Activated naive CD8-positive, alpha-beta T cell treated with anti-CD3 and anti-CD28 coated beads, Interleukin-2, amount 50 U/mL, for 24 hours (primary cell): ENCODE measurements around the gene WDR54.

Experiments used
- ATAC-seq: fragments of 150-1000 bp; cut with Tn5 transposase; one replicate; pipeline ENCODE4 v1.10.0; 2021
- DNase-seq: peaks from one replicate; pipeline ENCODE4 v3.0.0; 2021
- H3K27ac Mint-ChIP-seq: one replicate; pipeline ENCODE4 v1.8.0; 2021; ENCODE audit warnings: mild to moderate bottlenecking, mixed read lengths
- H3K27me3 Mint-ChIP-seq: one replicate; pipeline ENCODE4 v1.8.0; 2021; ENCODE audit warnings: mixed read lengths
- H3K36me3 Mint-ChIP-seq: one replicate; pipeline ENCODE4 v1.8.0; 2021; ENCODE audit warnings: low read depth, mixed read lengths
- H3K4me1 Mint-ChIP-seq: one replicate; pipeline ENCODE4 v1.8.0; 2021; ENCODE audit warnings: mixed read lengths
- H3K4me3 Mint-ChIP-seq: one replicate; pipeline ENCODE4 v1.8.0; 2021; ENCODE audit warnings: mild to moderate bottlenecking, moderate library complexity, mixed read lengths
- H3K9me3 Mint-ChIP-seq: one replicate; pipeline ENCODE4 v1.8.0; 2021; ENCODE audit warnings: mixed read lengths

Gene WDR54, protein sequence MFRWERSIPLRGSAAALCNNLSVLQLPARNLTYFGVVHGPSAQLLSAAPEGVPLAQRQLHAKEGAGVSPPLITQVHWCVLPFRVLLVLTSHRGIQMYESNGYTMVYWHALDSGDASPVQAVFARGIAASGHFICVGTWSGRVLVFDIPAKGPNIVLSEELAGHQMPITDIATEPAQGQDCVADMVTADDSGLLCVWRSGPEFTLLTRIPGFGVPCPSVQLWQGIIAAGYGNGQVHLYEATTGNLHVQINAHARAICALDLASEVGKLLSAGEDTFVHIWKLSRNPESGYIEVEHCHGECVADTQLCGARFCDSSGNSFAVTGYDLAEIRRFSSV

DNA sequence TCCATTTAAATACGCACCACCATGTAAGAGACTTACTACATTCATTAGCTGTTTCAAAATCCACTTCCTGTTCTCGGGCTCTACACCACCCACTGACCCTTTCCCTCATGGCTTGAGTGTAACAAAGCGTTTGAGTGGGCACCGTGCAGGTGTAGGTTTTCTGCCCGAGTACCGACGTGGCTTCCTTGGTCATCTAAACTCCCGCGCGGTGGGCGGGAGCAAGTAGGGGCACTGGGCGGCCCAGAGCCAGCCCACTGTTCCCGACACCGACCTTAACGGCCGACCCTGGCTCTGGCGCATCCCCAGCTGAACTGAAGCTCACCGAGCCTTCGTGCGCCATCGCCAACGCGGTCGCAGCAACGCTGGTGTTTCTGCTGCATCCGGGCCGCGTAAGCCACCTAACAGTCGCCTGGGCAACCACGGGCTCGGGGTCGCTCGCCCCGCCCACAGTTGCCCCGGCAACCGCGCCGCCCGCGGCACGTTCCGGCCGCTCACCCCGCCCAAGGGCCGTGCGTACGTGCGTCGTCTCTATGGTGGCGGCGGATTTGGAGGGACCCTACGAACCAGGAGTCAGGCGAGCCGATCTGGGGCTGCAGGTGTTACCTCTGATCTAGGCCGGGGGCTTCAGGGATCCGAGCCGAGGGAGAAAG lies at the start of gene WDR54, which contains the start of gene C2orf81:
WDR54 (plus strand) TSS at position 510 of the 650 bp plus-strand sequence. CDS start 424 bp downstream, outside the sequence.
C2orf81 (minus strand) TSS at position 399 of the 650 bp plus-strand sequence; CDS start at position 340, 59 bp downstream.
- Mint-ChIP-seq H3K4me3 (peak within 1 kb of the TSS; percentile 96), H3K36me3 (peaks cover 17% of the 10 kb centered on the region), H3K9me3 (no peaks in the 10 kb centered on the region), H3K4me1 (peaks cover 34% of the 10 kb centered on the region), H3K27me3 (no peaks in the 10 kb centered on the region), H3K27ac (peak within 1 kb of the TSS; percentile 93)
- peak; percentile 94 for ATAC-seq
- DNase-seq: peak; percentile 98

DNA sequence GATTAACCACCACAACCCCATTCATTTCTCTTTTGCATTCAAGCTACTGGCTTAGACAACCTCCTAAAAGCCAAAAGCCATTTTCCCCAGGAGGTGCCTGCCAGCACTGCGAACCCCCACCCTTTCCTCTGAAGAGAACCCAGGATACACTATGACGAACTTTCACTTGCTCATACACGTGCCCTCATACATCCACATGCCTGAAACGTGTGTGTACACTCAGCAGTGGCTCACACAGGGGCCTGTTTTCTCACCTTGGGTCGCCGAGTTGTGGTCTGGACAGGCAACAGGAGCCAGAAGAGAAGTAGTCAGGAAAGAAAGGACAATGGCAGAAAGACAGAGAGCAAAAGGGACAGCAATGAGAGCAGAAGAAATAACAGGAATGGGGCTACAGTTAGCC lies 48.9 kb upstream of the WDR54 start:
- no peaks in the 10 kb centered on the region for H3K4me1 Mint-ChIP-seq
- DNase-seq (no peak), ATAC-seq (no peak)
- no peaks in the 10 kb centered on the region for H3K27me3 Mint-ChIP-seq
- no peaks in the 10 kb centered on the region for H3K9me3 Mint-ChIP-seq
- no peak overlapping the region for H3K4me3 Mint-ChIP-seq
- peaks cover 19% of the 10 kb centered on the region for H3K36me3 Mint-ChIP-seq
- H3K27ac Mint-ChIP-seq: no peak overlapping the region

- ATAC-seq (no peak), DNase-seq (no peak)
- Mint-ChIP-seq H3K9me3 (no peaks in the 10 kb centered on the region), H3K4me3 (no peak overlapping the region), H3K4me1 (no peaks in the 10 kb centered on the region), H3K36me3 (peaks cover 21% of the 10 kb centered on the region), H3K27me3 (no peaks in the 10 kb centered on the region), H3K27ac (no peak overlapping the region)
Observed at GRCh38 chr2:74373221-74373676, 48.3 kb upstream of the WDR54 start.

GRCh38 chr2:74373985-74374384 lies 47.5 kb upstream of the WDR54 start:
- Mint-ChIP-seq H3K36me3 (peaks cover 17% of the 10 kb centered on the region), H3K4me3 (no peak overlapping the region), H3K27me3 (no peaks in the 10 kb centered on the region), H3K27ac (no peak overlapping the region), H3K4me1 (peaks cover 3% of the 10 kb centered on the region), H3K9me3 (no peaks in the 10 kb centered on the region)
- no peak for DNase-seq
- no peak for ATAC-seq

DNA sequence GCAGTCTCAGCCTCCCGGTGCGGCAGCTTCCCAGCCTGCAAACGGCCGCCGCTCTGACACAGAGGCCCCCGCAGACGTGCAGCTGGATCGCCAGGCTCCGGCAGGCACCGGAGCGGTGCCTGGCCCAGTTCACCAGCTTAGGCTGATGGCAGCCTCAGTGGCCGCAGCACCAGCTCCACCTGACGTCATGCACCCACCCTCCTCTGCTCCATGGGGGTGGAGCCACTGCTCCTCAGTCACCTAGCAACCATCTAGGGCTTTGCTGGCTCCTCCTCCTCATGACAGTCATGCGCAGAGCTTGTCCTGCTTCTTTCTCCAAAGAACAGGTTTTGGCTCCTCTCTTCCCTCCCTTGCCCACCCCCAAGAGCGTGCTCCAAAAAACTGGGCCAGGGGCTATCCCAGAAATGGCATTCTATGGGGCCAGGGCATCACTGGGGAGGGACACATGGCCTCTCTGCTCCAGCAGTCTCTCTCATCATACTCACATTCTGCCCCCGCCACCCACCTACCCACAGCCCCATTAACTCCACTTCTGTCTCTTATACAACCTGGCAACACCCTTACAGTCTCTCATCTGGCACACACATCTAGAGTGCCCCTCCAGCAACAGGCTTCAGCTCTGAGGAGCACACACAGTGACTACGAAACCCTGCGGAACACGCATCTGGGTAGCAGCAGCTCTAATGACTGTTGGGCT lies 46.9 kb upstream of the WDR54 start:
- Mint-ChIP-seq H3K4me3 (no peak overlapping the region), H3K27me3 (no peaks in the 10 kb centered on the region), H3K9me3 (no peaks in the 10 kb centered on the region), H3K27ac (no peak overlapping the region), H3K36me3 (peaks cover 15% of the 10 kb centered on the region), H3K4me1 (peaks cover 3% of the 10 kb centered on the region)
- DNase-seq (no peak), ATAC-seq (no peak)

- no peak for ATAC-seq
- H3K27ac Mint-ChIP-seq: no peak overlapping the region
- no peaks in the 10 kb centered on the region for H3K27me3 Mint-ChIP-seq
- no peak for DNase-seq
- peaks cover 13% of the 10 kb centered on the region for H3K36me3 Mint-ChIP-seq
- peaks cover 8% of the 10 kb centered on the region for H3K4me1 Mint-ChIP-seq
- no peaks in the 10 kb centered on the region for H3K9me3 Mint-ChIP-seq
- H3K4me3 Mint-ChIP-seq: no peak overlapping the region
Observed at GRCh38 chr2:74375838-74376237, 45.7 kb upstream of the WDR54 start.

- ATAC-seq: no peak
- H3K36me3 Mint-ChIP-seq: peaks cover 15% of the 10 kb centered on the region
- H3K9me3 Mint-ChIP-seq: no peaks in the 10 kb centered on the region
- DNase-seq: no peak
- peaks cover 17% of the 10 kb centered on the region for H3K4me1 Mint-ChIP-seq
- H3K27ac Mint-ChIP-seq: no peak overlapping the region
- no peaks in the 10 kb centered on the region for H3K27me3 Mint-ChIP-seq
- H3K4me3 Mint-ChIP-seq: no peak overlapping the region
Observed at GRCh38 chr2:74378007-74378406, 43.5 kb upstream of the WDR54 start.

GRCh38 chr2:74379851-74380789 lies 41.4 kb upstream of the WDR54 start, which contains the start of gene DCTN1:
Gene DCTN1 (minus strand): TSS chr2:74380311. CDS start chr2:74380037, 274 bp downstream.
- DNase-seq: peak; percentile 18
- no peaks in the 10 kb centered on the region for H3K9me3 Mint-ChIP-seq
- no peak within 1 kb of the TSS for H3K27ac Mint-ChIP-seq
- peak; percentile 65 for ATAC-seq
- no peaks in the 10 kb centered on the region for H3K27me3 Mint-ChIP-seq
- peaks cover 17% of the 10 kb centered on the region for H3K4me1 Mint-ChIP-seq
- no peak within 1 kb of the TSS for H3K4me3 Mint-ChIP-seq
- H3K36me3 Mint-ChIP-seq: peaks cover 15% of the 10 kb centered on the region

DNA sequence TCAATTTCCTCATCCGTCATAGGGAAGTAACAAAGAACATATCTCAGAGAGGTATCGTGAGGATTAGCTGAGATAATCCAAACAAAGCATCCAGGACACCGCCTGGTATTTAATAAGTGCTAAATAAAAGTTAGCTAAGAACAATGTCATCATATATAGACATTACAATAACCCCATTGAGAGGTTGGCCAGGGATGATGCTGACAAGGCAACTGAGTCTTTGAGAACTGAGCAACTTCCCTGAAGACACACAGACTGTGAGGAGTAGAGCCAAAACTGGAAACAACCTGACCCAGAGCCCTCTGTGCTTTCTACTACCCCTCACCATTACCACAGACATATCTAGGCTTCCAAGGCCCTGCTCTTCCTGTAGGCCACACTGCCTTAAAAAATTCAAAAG lies 39.8 kb upstream of the WDR54 start:
- H3K36me3 Mint-ChIP-seq: peaks cover 15% of the 10 kb centered on the region
- no peaks in the 10 kb centered on the region for H3K27me3 Mint-ChIP-seq
- peaks cover 17% of the 10 kb centered on the region for H3K4me1 Mint-ChIP-seq
- H3K27ac Mint-ChIP-seq: no peak overlapping the region
- no peak for ATAC-seq
- H3K4me3 Mint-ChIP-seq: no peak overlapping the region
- no peaks in the 10 kb centered on the region for H3K9me3 Mint-ChIP-seq
- DNase-seq: no peak

DNA sequence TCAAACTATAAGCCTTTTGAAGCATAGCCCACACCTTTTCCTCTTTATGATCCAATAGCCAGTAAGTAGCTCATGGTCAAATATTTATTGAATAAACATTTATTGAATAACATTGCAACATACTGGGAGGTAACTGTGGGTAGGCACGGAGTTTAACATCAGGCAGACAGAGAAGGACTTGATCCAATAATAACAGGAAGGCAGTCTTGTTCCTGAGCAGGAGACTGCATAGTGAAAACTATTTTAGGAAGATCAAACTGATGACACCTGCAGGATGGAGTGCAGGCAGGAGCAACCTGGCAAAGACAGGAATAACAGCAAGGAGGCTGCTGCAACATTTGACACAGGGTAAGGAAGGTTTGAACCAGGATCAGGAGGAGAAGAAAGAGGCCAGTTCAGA lies 38.3 kb upstream of the WDR54 start:
- peaks cover 17% of the 10 kb centered on the region for H3K4me1 Mint-ChIP-seq
- ATAC-seq (no peak), DNase-seq (no peak)
- no peak overlapping the region for H3K4me3 Mint-ChIP-seq
- no peak overlapping the region for H3K27ac Mint-ChIP-seq
- H3K36me3 Mint-ChIP-seq: peaks cover 5% of the 10 kb centered on the region
- no peaks in the 10 kb centered on the region for H3K27me3 Mint-ChIP-seq
- H3K9me3 Mint-ChIP-seq: no peaks in the 10 kb centered on the region

- Mint-ChIP-seq H3K27me3 (no peaks in the 10 kb centered on the region), H3K36me3 (peaks cover 2% of the 10 kb centered on the region), H3K4me1 (peaks cover 14% of the 10 kb centered on the region), H3K9me3 (no peaks in the 10 kb centered on the region), H3K27ac (no peak overlapping the region), H3K4me3 (no peak overlapping the region)
- ATAC-seq: no peak
- DNase-seq: no peak
Observed at GRCh38 chr2:74384051-74384450, 37.5 kb upstream of the WDR54 start.

- DNase-seq: no peak
- Mint-ChIP-seq H3K27me3 (no peaks in the 10 kb centered on the region), H3K4me1 (peaks cover 12% of the 10 kb centered on the region), H3K36me3 (peaks cover 2% of the 10 kb centered on the region), H3K27ac (no peak overlapping the region), H3K4me3 (no peak overlapping the region), H3K9me3 (no peaks in the 10 kb centered on the region)
- ATAC-seq: no peak
Observed at GRCh38 chr2:74385396-74385795, 36.1 kb upstream of the WDR54 start.

DNA sequence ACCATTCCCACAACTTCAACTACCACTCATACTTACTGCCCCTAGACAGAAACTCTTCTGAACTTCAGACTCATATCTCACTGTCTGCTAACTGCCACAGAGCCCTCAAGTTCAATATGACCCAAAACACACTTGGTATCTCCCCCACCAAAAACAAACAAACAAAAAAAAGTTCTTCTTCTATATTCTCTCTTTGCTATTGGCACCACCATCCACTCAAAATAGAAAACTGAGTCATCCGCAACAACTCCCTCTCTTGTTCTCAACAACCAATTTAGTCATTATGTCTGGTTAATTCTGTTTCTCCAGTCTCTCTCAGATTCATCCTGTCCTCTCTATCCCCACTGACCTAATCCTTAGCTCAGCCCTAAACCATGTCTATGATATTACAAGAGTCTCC lies 34.2 kb upstream of the WDR54 start:
- Mint-ChIP-seq H3K4me1 (peaks cover 6% of the 10 kb centered on the region), H3K36me3 (no peaks in the 10 kb centered on the region), H3K27ac (no peak overlapping the region), H3K9me3 (no peaks in the 10 kb centered on the region), H3K4me3 (no peak overlapping the region), H3K27me3 (no peaks in the 10 kb centered on the region)
- DNase-seq: no peak
- no peak for ATAC-seq

- Mint-ChIP-seq H3K9me3 (no peaks in the 10 kb centered on the region), H3K27ac (no peak overlapping the region)
Observed at GRCh38 chr2:74390606-74391005, 30.9 kb upstream of the WDR54 start.

More at GRCh38 chr2:74390606-74391005, 30.9 kb upstream of the WDR54 start:
- H3K4me3 Mint-ChIP-seq: no peak overlapping the region
- no peaks in the 10 kb centered on the region for H3K36me3 Mint-ChIP-seq
- ATAC-seq: no peak
- DNase-seq: no peak
- peaks cover 5% of the 10 kb centered on the region for H3K27me3 Mint-ChIP-seq
- H3K4me1 Mint-ChIP-seq: peaks cover 6% of the 10 kb centered on the region
